HEK293 (cell line): ENCODE data around the gene SOX6.

Experiments used
- GLIS1 ChIP-seq: fragments of 450-650 bp; formaldehyde crosslinking; IDR thresholded peaks from 2 replicates; pipeline ENCODE4 v1.5.1; 2016; ENCODE audit warnings: missing biosample characterization, missing genetic modification characterization
- TCF7L2 ChIP-seq: IDR thresholded peaks from 2 replicates; pipeline ENCODE4 v1.6.1; 2011; ENCODE audit warnings: low read depth, mild to moderate bottlenecking, inconsistent platforms, low read length, moderate library complexity, borderline replicate concordance
- ZBTB1 ChIP-seq: fragments of 450-650 bp; formaldehyde crosslinking; IDR thresholded peaks from 2 replicates; pipeline ENCODE4 v1.5.1; 2016; ENCODE audit warnings: missing biosample characterization, missing genetic modification characterization
- ZIC2 ChIP-seq: fragments of 450-650 bp; formaldehyde crosslinking; IDR thresholded peaks from 2 replicates; pipeline ENCODE4 v1.5.1; 2016; ENCODE audit warnings: missing biosample characterization, missing genetic modification characterization
- ZNF274 ChIP-seq, 2 experiments: fragments of 200-500 bp in 1 of 2; fragments of 450-650 bp in 1 of 2; sonication (Bioruptor generic) in 1 of 2; formaldehyde crosslinking in 1 of 2; IDR thresholded peaks; 2 replicates each; pipeline versions ENCODE4 v1.5.1 to v1.6.1; 2014 to 2016; ENCODE audit warnings: borderline replicate concordance in 1 of 2, inconsistent platforms in 1 of 2, low read length in 1 of 2, missing biosample characterization in 1 of 2, missing genetic modification characterization in 1 of 2
- ZNF404 ChIP-seq: fragments of 450-650 bp; formaldehyde crosslinking; IDR thresholded peaks from 2 replicates; pipeline ENCODE4 v1.5.1; 2017; ENCODE audit warnings: missing biosample characterization, missing genetic modification characterization
- ZNF529 ChIP-seq: fragments of 450-650 bp; formaldehyde crosslinking; IDR thresholded peaks from 2 replicates; pipeline ENCODE4 v1.5.1; 2017; ENCODE audit warnings: missing genetic modification characterization, missing biosample characterization; ENCODE audit not compliant: insufficient replicate concordance
- ZNF837 ChIP-seq: fragments of 450-650 bp; formaldehyde crosslinking; IDR thresholded peaks from 2 replicates; pipeline ENCODE4 v1.5.1; 2016; ENCODE audit warnings: missing biosample characterization, missing genetic modification characterization
- TF ChIP-seq, protein P1 (sequence below): fragments of 450-650 bp; formaldehyde crosslinking; IDR thresholded peaks from 2 replicates; pipeline ENCODE4 v1.5.1; 2016; ENCODE audit warnings: missing biosample characterization, missing genetic modification characterization, low read depth
- TF ChIP-seq, protein P2 (sequence below): fragments of 450-650 bp; formaldehyde crosslinking; IDR thresholded peaks from 2 replicates; pipeline ENCODE4 v1.5.1; 2016; ENCODE audit warnings: missing biosample characterization, missing genetic modification characterization
- TF ChIP-seq, protein P3 (sequence below): fragments of 450-650 bp; formaldehyde crosslinking; conservative IDR thresholded peaks from 2 replicates; pipeline ENCODE4 v1.5.1; 2016; ENCODE audit warnings: low read depth, missing biosample characterization, missing genetic modification characterization
- TF ChIP-seq, protein P4 (sequence below): fragments of 450-650 bp; formaldehyde crosslinking; IDR thresholded peaks from 2 replicates; pipeline ENCODE4 v1.5.1; 2016; ENCODE audit warnings: missing biosample characterization, missing genetic modification characterization

DNA sequence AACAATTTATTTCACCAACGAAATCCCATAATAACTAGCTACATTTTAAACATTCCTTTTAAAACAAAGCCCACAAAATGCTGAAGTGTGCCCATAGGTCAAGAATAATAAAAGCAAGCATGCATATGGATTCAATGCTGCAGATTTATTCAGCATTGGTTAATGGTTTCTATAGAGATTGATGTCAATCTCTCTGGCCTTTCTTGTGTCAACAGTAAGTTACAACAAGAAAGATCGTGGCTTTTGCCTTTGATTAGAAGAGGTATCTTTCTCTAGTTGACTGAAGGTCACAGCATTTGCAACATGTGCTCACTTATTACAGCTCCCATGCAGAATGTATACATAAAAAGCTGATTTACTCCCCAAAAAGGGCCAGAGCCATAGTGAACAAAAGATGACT, 1.4 kb upstream of the SOX6 start:
- TF ChIP-seq, protein P1, sequence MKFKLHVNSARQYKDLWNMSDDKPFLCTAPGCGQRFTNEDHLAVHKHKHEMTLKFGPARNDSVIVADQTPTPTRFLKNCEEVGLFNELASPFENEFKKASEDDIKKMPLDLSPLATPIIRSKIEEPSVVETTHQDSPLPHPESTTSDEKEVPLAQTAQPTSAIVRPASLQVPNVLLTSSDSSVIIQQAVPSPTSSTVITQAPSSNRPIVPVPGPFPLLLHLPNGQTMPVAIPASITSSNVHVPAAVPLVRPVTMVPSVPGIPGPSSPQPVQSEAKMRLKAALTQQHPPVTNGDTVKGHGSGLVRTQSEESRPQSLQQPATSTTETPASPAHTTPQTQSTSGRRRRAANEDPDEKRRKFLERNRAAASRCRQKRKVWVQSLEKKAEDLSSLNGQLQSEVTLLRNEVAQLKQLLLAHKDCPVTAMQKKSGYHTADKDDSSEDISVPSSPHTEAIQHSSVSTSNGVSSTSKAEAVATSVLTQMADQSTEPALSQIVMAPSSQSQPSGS (tag by site-specific recombination): no peak
- TF ChIP-seq, protein P2, sequence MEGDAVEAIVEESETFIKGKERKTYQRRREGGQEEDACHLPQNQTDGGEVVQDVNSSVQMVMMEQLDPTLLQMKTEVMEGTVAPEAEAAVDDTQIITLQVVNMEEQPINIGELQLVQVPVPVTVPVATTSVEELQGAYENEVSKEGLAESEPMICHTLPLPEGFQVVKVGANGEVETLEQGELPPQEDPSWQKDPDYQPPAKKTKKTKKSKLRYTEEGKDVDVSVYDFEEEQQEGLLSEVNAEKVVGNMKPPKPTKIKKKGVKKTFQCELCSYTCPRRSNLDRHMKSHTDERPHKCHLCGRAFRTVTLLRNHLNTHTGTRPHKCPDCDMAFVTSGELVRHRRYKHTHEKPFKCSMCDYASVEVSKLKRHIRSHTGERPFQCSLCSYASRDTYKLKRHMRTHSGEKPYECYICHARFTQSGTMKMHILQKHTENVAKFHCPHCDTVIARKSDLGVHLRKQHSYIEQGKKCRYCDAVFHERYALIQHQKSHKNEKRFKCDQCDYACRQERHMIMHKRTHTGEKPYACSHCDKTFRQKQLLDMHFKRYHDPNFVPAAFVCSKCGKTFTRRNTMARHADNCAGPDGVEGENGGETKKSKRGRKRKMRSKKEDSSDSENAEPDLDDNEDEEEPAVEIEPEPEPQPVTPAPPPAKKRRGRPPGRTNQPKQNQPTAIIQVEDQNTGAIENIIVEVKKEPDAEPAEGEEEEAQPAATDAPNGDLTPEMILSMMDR (tag by site-specific recombination): no peak
- TF ChIP-seq ZNF274 (IDR thresholded peaks at IDR 0.05; ENCODE audit: low read length) (no peak), ZNF274 (tag by site-specific recombination; IDR thresholded peaks at IDR 0.05; ENCODE audit: borderline replicate concordance) (no peak), TCF7L2 (no peak), GLIS1 (tag by site-specific recombination) (no peak), ZNF529 (tag by site-specific recombination) (no peak), ZNF837 (no peak), ZIC2 (tag by site-specific recombination) (no peak), ZBTB1 (no peak), ZNF404 (tag by site-specific recombination) (no peak)
- TF ChIP-seq, protein P3, sequence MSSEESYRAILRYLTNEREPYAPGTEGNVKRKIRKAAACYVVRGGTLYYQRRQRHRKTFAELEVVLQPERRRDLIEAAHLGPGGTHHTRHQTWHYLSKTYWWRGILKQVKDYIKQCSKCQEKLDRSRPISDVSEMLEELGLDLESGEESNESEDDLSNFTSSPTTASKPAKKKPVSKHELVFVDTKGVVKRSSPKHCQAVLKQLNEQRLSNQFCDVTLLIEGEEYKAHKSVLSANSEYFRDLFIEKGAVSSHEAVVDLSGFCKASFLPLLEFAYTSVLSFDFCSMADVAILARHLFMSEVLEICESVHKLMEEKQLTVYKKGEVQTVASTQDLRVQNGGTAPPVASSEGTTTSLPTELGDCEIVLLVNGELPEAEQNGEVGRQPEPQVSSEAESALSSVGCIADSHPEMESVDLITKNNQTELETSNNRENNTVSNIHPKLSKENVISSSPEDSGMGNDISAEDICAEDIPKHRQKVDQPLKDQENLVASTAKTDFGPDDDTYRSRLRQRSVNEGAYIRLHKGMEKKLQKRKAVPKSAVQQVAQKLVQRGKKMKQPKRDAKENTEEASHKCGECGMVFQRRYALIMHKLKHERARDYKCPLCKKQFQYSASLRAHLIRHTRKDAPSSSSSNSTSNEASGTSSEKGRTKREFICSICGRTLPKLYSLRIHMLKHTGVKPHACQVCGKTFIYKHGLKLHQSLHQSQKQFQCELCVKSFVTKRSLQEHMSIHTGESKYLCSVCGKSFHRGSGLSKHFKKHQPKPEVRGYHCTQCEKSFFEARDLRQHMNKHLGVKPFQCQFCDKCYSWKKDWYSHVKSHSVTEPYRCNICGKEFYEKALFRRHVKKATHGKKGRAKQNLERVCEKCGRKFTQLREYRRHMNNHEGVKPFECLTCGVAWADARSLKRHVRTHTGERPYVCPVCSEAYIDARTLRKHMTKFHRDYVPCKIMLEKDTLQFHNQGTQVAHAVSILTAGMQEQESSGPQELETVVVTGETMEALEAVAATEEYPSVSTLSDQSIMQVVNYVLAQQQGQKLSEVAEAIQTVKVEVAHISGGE (tag by site-specific recombination): no peak
- TF ChIP-seq, protein P4, sequence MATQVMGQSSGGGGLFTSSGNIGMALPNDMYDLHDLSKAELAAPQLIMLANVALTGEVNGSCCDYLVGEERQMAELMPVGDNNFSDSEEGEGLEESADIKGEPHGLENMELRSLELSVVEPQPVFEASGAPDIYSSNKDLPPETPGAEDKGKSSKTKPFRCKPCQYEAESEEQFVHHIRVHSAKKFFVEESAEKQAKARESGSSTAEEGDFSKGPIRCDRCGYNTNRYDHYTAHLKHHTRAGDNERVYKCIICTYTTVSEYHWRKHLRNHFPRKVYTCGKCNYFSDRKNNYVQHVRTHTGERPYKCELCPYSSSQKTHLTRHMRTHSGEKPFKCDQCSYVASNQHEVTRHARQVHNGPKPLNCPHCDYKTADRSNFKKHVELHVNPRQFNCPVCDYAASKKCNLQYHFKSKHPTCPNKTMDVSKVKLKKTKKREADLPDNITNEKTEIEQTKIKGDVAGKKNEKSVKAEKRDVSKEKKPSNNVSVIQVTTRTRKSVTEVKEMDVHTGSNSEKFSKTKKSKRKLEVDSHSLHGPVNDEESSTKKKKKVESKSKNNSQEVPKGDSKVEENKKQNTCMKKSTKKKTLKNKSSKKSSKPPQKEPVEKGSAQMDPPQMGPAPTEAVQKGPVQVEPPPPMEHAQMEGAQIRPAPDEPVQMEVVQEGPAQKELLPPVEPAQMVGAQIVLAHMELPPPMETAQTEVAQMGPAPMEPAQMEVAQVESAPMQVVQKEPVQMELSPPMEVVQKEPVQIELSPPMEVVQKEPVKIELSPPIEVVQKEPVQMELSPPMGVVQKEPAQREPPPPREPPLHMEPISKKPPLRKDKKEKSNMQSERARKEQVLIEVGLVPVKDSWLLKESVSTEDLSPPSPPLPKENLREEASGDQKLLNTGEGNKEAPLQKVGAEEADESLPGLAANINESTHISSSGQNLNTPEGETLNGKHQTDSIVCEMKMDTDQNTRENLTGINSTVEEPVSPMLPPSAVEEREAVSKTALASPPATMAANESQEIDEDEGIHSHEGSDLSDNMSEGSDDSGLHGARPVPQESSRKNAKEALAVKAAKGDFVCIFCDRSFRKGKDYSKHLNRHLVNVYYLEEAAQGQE (tag by site-specific recombination): no peak
